Iris pigment epithelial cell (primary cell): ENCODE results near the gene EVA1B.

Experiments
- DNase-seq: peaks from one replicate; pipeline ENCODE4 v3.0.0-alpha.2; 2011; ENCODE audit warnings: low read depth

Gene EVA1B

GRCh38 chr1:36279110-36279788 lies 44.2 kb downstream of the EVA1B start:
- DNase-seq, result peak; percentile 69

- DNase-seq, result no peak
These were observed 46.8 kb downstream of the EVA1B start for GRCh38 chr1:36276688-36277087.

GRCh38 chr1:36274201-36274600 lies 49.2 kb downstream of the EVA1B start:
- DNase-seq, result no peak

- DNase-seq, result no peak
These were observed 50.4 kb downstream of the EVA1B start for GRCh38 chr1:36273024-36273423.
